Smooth muscle cell (in vitro differentiated cells): Measurements from ENCODE around the gene GRIK3. TPM values are rescaled to one million over a fixed set of nuclear protein-coding genes. Genes with fewer than 3 reads are reported as not detected.

ENCODE experiments used
- DNase-seq: peaks from one replicate; lab custom pipeline; 2025; ENCODE audit not compliant: unreplicated experiment; lab: John Stamatoyannopoulos, UW
- H2AFZ ChIP-seq: fragments of 200-600 bp; sonication (generic); 2 replicates; pipeline ENCODE4 v1.6.0; 2016; ENCODE audit warnings: antibody characterized with exemption, low read depth, mild to moderate bottlenecking
- H3F3A ChIP-seq: fragments of 200-600 bp; sonication (generic); 2 replicates; pipeline ENCODE4 v1.6.0; 2017; ENCODE audit warnings: antibody characterized with exemption, low read depth
- H3K27ac ChIP-seq: fragments of 200-600 bp; sonication (generic); 2 replicates; pipeline ENCODE4 v1.5.1; 2016; ENCODE audit warnings: low read depth, mild to moderate bottlenecking
- H3K27me3 ChIP-seq: fragments of 200-600 bp; sonication (generic); 2 replicates; pipeline ENCODE4 v1.6.1; 2016; ENCODE audit warnings: low read depth, mild to moderate bottlenecking
- H3K36me3 ChIP-seq: fragments of 200-600 bp; sonication (generic); 2 replicates; pipeline ENCODE4 v1.5.1; 2016; ENCODE audit warnings: low read depth
- H3K4me1 ChIP-seq: fragments of 200-600 bp; sonication (generic); 2 replicates; pipeline ENCODE4 v1.5.1; 2016; ENCODE audit warnings: low read depth
- H3K4me2 ChIP-seq: fragments of 200-600 bp; sonication (generic); 2 replicates; pipeline ENCODE4 v1.6.0; 2016; ENCODE audit warnings: mild to moderate bottlenecking
- H3K4me3 ChIP-seq: fragments of 200-600 bp; sonication (generic); 2 replicates; pipeline ENCODE4 v1.5.1; 2016; ENCODE audit warnings: mild to moderate bottlenecking
- H3K79me2 ChIP-seq: fragments of 200-600 bp; sonication (generic); 2 replicates; pipeline ENCODE4 v1.6.0; 2016; ENCODE audit warnings: low read depth, mild to moderate bottlenecking
- H3K9ac ChIP-seq: fragments of 200-600 bp; sonication (generic); 2 replicates; pipeline ENCODE4 v1.6.0; 2016; ENCODE audit warnings: low read depth
- H3K9me3 ChIP-seq: fragments of 200-600 bp; sonication (generic); replicated peaks from 2 replicates; pipeline ENCODE4 v1.5.1; 2016; ENCODE audit warnings: low read depth
- H4K20me1 ChIP-seq: fragments of 200-600 bp; sonication (generic); 2 replicates; pipeline ENCODE4 v1.6.0; 2016; ENCODE audit warnings: low read depth
- CTCF ChIP-seq: fragments of 200-600 bp; sonication (generic); IDR thresholded peaks from 2 replicates; pipeline ENCODE4 v1.5.1; 2017; ENCODE audit warnings: borderline replicate concordance, mild to moderate bottlenecking, antibody characterized with exemption; ENCODE audit not compliant: insufficient read depth, poor library complexity, severe bottlenecking
- WGBS: methylation state at CpG from one replicate; pipeline ENCODE4 v1.1.7; 2016; ENCODE audit warnings: low lambda C conversion rate; 5-methylcytosine and 5-hydroxymethylcytosine counted together
- polyA plus RNA-seq: library from polyadenylated mRNA; unstranded; fragments of >200 nt; fragmentation: Nextera tagmentation; extraction: Ambion mirVana; gene quantifications from 2 replicates; pipeline ENCODE4 v1.2.1, GENCODE V29; 2016
- total RNA-seq: library from RNA; depleted of rRNA; stranded (reverse); fragments of >200 nt; gene quantifications from 2 replicates; pipeline ENCODE4 v1.2.3, GENCODE V29; 2014

Gene GRIK3
- total and polyA plus RNA-seq, 2 experiments from 2014 or later = 0.04 TPM; not detected in 1

- no peak for DNase-seq
- Histone ChIP-seq H2AFZ (no peak overlapping the region), H3F3A (no peaks in the 10 kb centered on the region), H3K27me3 (peaks cover 27% of the 10 kb centered on the region), H3K36me3 (no peaks in the 10 kb centered on the region), H4K20me1 (no peaks in the 10 kb centered on the region), H3K4me2 (no peak overlapping the region), H3K27ac (no peak overlapping the region), H3K79me2 (no peaks in the 10 kb centered on the region), H3K9ac (no peak overlapping the region), H3K4me3 (no peak overlapping the region), H3K9me3 (no peaks in the 10 kb centered on the region), H3K4me1 (peaks cover 8% of the 10 kb centered on the region)
- WGBS = 37% methylated on average over 6 of the region's 6 CpGs
- TF ChIP-seq CTCF = no peak
Observed at GRCh38 chr1:36851087-36851486, 183.2 kb downstream of the GRIK3 start.

- no peak overlapping the region for H3K9ac ChIP-seq
- DNase-seq = no peak
- H3K4me3 ChIP-seq = no peak overlapping the region
- H3K9me3 ChIP-seq = no peaks in the 10 kb centered on the region
- no peaks in the 10 kb centered on the region for H3K36me3 ChIP-seq
- H3K27ac ChIP-seq = no peak overlapping the region
- no peaks in the 10 kb centered on the region for H3K79me2 ChIP-seq
- no peaks in the 10 kb centered on the region for H3F3A ChIP-seq
- no peaks in the 10 kb centered on the region for H4K20me1 ChIP-seq
- H3K4me2 ChIP-seq = no peak overlapping the region
- H3K4me1 ChIP-seq = peaks cover 8% of the 10 kb centered on the region
- no peak for TF ChIP-seq CTCF
- WGBS = 95% methylated on average over 12 of the region's 12 CpGs
- no peak overlapping the region for H2AFZ ChIP-seq
- H3K27me3 ChIP-seq = peaks cover 27% of the 10 kb centered on the region
Observed at GRCh38 chr1:36849956-36850355, 184.4 kb downstream of the GRIK3 start.

GRCh38 chr1:36847761-36848160 is 186.6 kb downstream of the GRIK3 start:
- Histone ChIP-seq H3F3A (no peaks in the 10 kb centered on the region), H3K4me1 (peaks cover 8% of the 10 kb centered on the region), H2AFZ (no peak overlapping the region), H3K4me3 (no peak overlapping the region), H3K27ac (no peak overlapping the region), H3K36me3 (no peaks in the 10 kb centered on the region), H3K9me3 (no peaks in the 10 kb centered on the region), H3K9ac (no peak overlapping the region), H4K20me1 (no peaks in the 10 kb centered on the region), H3K27me3 (peaks cover 27% of the 10 kb centered on the region), H3K4me2 (no peak overlapping the region), H3K79me2 (no peaks in the 10 kb centered on the region)
- WGBS = 24% methylated on average over 2 of the region's 2 CpGs
- TF ChIP-seq CTCF = no peak
- no peak for DNase-seq

DNA sequence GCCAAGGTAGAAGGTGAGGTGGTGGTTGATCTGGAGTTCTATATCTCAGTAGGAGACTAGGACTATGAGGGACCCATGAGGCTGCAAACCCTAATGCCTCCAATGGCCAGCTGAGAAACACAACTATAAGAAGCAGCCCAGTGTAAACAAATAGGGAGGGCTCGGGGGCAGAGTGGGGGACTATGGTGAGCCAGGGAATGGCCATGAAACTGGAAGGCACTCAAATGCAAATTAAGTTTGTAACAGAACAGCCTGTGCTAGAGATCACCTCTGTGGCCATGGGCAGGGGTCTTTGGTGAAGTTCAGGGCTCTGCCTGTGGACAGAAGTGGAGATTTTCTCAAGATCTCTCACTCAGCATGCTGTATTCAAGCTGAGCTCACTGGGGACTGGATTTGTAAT is 187.1 kb downstream of the GRIK3 start:
- H3K79me2 ChIP-seq = no peaks in the 10 kb centered on the region
- H3K9ac ChIP-seq = no peak overlapping the region
- no peaks in the 10 kb centered on the region for H4K20me1 ChIP-seq
- no peak overlapping the region for H3K27ac ChIP-seq
- no peaks in the 10 kb centered on the region for H3F3A ChIP-seq
- no peak overlapping the region for H2AFZ ChIP-seq
- WGBS = 65% methylated on average over 1 of the region's 1 CpG
- DNase-seq = no peak
- no peaks in the 10 kb centered on the region for H3K36me3 ChIP-seq
- no peak overlapping the region for H3K4me2 ChIP-seq
- H3K27me3 ChIP-seq = peaks cover 27% of the 10 kb centered on the region
- no peak for TF ChIP-seq CTCF
- no peak overlapping the region for H3K4me3 ChIP-seq
- no peaks in the 10 kb centered on the region for H3K9me3 ChIP-seq
- peaks cover 8% of the 10 kb centered on the region for H3K4me1 ChIP-seq
